Immature natural killer cell (primary cell): ENCODE measurements around the gene AIFM2. TPM values are rescaled to one million over a fixed set of nuclear protein-coding genes. Genes with fewer than 3 reads are reported as not detected.
A peak's percentile ranks its signal among the peaks of the same experiment; 100 is the strongest.
"Not testable (repeated sequence)": the region's sequence is repeated elsewhere in the genome, so short reads cannot be mapped to it uniquely, and the experiment has no call there.

Source experiments
- DNase-seq, 3 donors: peaks; one replicate each; pipeline ENCODE4 v3.0.0; 2022; ENCODE audit warnings: mixed read lengths in 1 of 3
- H3K27ac Mint-ChIP-seq, 6 donors: one replicate each; pipeline ENCODE4 v1.8.0; 2020; ENCODE audit warnings: mixed read lengths in 6 of 6, mild to moderate bottlenecking in 5 of 6, inconsistent platforms in 4 of 6, moderate library complexity in 3 of 6
- H3K27me3 Mint-ChIP-seq, 3 donors: one replicate each; pipeline ENCODE4 v1.8.0; 2020 to 2021; ENCODE audit warnings: low read depth in 3 of 3, mild to moderate bottlenecking in 3 of 3, mixed read lengths in 3 of 3, moderate library complexity in 3 of 3, inconsistent platforms in 1 of 3
- H3K36me3 Mint-ChIP-seq, 3 donors: one replicate each; pipeline ENCODE4 v1.8.0; 2020; ENCODE audit warnings: mixed read lengths in 3 of 3, inconsistent platforms in 2 of 3, mild to moderate bottlenecking in 2 of 3
- H3K4me1 Mint-ChIP-seq, 2 donors: one replicate each; pipeline ENCODE4 v1.8.0; 2020; ENCODE audit warnings: inconsistent platforms in 2 of 2, mild to moderate bottlenecking in 2 of 2, mixed read lengths in 2 of 2, moderate library complexity in 1 of 2
- H3K4me3 Mint-ChIP-seq, 5 donors: one replicate each; pipeline ENCODE4 v1.8.0; 2020; ENCODE audit warnings: mild to moderate bottlenecking in 5 of 5, mixed read lengths in 5 of 5, inconsistent platforms in 3 of 5, moderate library complexity in 3 of 5
- H3K9me3 Mint-ChIP-seq, 6 donors: one replicate each; pipeline ENCODE4 v1.8.0; 2020; ENCODE audit warnings: mild to moderate bottlenecking in 6 of 6, mixed read lengths in 6 of 6, inconsistent platforms in 4 of 6, moderate library complexity in 3 of 6
- polyA plus RNA-seq, 3 donors: library from polyadenylated mRNA; unstranded; fragments of 300-500 nt; fragmentation: Illumina TruSeq; gene quantifications; one replicate each; pipeline ENCODE4 v1.2.3, GENCODE V29; 2021

AIFM2 gene
- polyA plus RNA-seq, 3 donors from 2014 or later = 1.4 to 2.6 (median 2.1) TPM

GRCh38 chr10:70109064-70109729 lies 23.4 kb downstream of the AIFM2 start:
- no peaks in the 10 kb centered on the region for H3K27me3 Mint-ChIP-seq
- H3K36me3 Mint-ChIP-seq = peaks cover 6 to 18% (median 13%) of the 10 kb centered on the region in 3 donors
- H3K4me1 Mint-ChIP-seq = peaks cover 0 to 3% of the 10 kb centered on the region in 2 donors
- no peaks in the 10 kb centered on the region for H3K9me3 Mint-ChIP-seq
- H3K4me3 Mint-ChIP-seq = no peak overlapping the region
- DNase-seq = no peak
- H3K27ac Mint-ChIP-seq = peak overlapping the region in 1 of 6 donors; percentile 22

GRCh38 chr10:70106958-70107791 lies 25.4 kb downstream of the AIFM2 start:
- H3K27ac Mint-ChIP-seq = no peak overlapping the region
- no peaks in the 10 kb centered on the region for H3K27me3 Mint-ChIP-seq
- H3K36me3 Mint-ChIP-seq = peaks cover 0 to 4% (median 0%) of the 10 kb centered on the region in 3 donors
- H3K9me3 Mint-ChIP-seq = no peaks in the 10 kb centered on the region
- no peak overlapping the region for H3K4me3 Mint-ChIP-seq
- H3K4me1 Mint-ChIP-seq = peaks cover 0 to 3% of the 10 kb centered on the region in 2 donors
- no peak for DNase-seq

DNA sequence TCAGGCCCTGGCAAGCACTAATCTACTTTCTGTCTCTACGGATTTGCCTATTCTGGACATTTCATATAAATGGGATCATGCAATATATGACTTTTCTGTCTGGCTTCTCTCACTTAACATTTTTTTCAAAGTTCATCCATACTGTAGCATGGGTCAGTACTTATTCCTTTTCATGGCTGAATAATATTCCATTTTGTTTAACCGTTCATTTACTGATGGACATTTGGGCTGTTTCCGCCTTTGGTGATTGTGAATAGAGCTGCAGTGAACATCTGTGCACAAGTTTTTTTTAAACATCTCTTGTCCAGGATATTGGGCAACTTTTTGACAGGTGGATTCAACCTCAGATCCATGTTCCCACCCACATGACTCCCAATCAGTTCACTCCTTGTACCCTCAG lies 31.0 kb downstream of the AIFM2 start:
- Mint-ChIP-seq H3K36me3 (peaks cover 0 to 12% (median 0%) of the 10 kb centered on the region in 3 donors), H3K27me3 (peaks cover 0 to 1% (median 0%) of the 10 kb centered on the region in 3 donors), H3K4me1 (peaks cover 0 to under 1% of the 10 kb centered on the region in 2 donors), H3K27ac (no peak overlapping the region), H3K4me3 (no peak overlapping the region), H3K9me3 (no peaks in the 10 kb centered on the region)
- DNase-seq = no peak

GRCh38 chr10:70101068-70101562 lies 31.5 kb downstream of the AIFM2 start:
- not testable (repeated sequence) for DNase-seq, H3K4me1 Mint-ChIP-seq, H3K9me3 Mint-ChIP-seq, H3K4me3 Mint-ChIP-seq, H3K27me3 Mint-ChIP-seq
- H3K36me3 Mint-ChIP-seq = peaks cover 0 to 12% (median 0%) of the 10 kb centered on the region in 3 donors
- peak overlapping the region in 1 of 6 donors; percentile 1 for H3K27ac Mint-ChIP-seq

DNA sequence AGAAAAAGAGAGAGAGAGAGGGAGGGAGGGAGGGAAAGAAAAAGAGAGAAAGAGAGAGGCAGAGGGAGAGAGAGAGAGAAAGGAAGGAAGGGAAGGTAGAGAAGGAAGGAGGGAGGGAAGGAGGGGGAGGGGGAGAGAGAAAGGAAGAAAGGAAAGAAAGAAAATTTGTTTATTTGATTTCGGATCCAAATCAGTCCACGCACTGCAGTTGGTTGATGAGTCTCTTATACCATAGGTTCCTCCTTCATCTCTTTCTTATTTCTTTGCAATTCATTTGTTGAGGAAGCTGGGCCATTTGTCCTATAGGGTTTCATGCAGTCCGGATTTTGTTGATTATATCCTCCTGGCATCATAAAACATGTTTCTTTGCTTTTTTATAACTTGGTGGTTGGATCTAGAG lies 34.4 kb downstream of the AIFM2 start:
- peaks cover 0 to 12% (median 0%) of the 10 kb centered on the region in 3 donors for H3K36me3 Mint-ChIP-seq
- DNase-seq = no peak
- H3K4me3 Mint-ChIP-seq = no peak overlapping the region
- peaks cover 0 to 1% (median 0%) of the 10 kb centered on the region in 3 donors for H3K27me3 Mint-ChIP-seq
- H3K27ac Mint-ChIP-seq = no peak overlapping the region
- H3K9me3 Mint-ChIP-seq = no peaks in the 10 kb centered on the region
- H3K4me1 Mint-ChIP-seq = peaks cover 23 to 28% of the 10 kb centered on the region in 2 donors

- H3K4me1 Mint-ChIP-seq = peaks cover 31 to 36% of the 10 kb centered on the region in 2 donors
- peaks cover 0 to 1% (median under 1%) of the 10 kb centered on the region in 3 donors for H3K27me3 Mint-ChIP-seq
- no peak for DNase-seq
- H3K36me3 Mint-ChIP-seq = peaks cover 0 to 12% (median 0%) of the 10 kb centered on the region in 3 donors
- H3K27ac Mint-ChIP-seq = peak overlapping the region in 1 of 6 donors; percentile 29
- no peak overlapping the region for H3K4me3 Mint-ChIP-seq
- no peaks in the 10 kb centered on the region for H3K9me3 Mint-ChIP-seq
These were observed 35.2 kb downstream of the AIFM2 start for GRCh38 chr10:70097459-70097858.

DNA sequence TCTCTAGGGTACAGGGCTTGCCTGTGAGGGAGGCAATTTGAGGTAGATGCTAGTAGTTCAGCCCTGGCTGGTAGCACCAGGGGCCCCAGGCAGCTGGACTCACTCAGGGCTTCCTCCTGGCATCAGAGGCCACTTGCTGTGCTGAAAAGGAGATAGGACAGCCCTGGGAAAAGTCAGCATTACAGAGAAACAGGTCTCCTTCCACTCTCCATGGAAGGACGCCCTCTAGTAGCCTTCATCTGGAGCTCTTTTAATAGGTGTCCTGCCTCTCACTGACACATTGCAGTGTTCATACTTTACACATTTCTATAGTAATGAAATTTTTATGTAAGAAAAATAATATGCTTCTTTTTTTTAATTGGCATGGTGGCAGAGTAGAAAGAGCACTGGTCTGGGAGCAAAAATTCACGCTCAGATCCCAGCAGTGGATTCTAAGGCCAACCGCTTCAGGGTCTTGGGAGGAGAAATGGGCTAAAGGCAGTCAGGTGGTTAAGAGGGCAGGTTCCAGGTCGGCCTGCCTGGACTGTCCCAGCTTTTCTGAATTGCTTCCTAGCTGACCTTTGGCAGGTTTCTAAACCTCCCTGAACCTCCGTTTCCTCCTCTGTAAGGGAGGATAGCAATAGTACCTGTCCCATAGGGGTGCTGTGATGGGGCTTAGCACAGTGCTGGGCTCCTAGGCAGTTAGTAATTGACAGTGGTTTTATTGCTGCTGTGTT lies 35.8 kb downstream of the AIFM2 start:
- no peak overlapping the region for H3K4me3 Mint-ChIP-seq
- no peaks in the 10 kb centered on the region for H3K9me3 Mint-ChIP-seq
- no peak for DNase-seq
- H3K27ac Mint-ChIP-seq = peak overlapping the region in 2 of 6 donors; percentile 4 to 29
- peaks cover 0 to 11% (median 0%) of the 10 kb centered on the region in 3 donors for H3K36me3 Mint-ChIP-seq
- peaks cover 0 to 5% (median 1%) of the 10 kb centered on the region in 3 donors for H3K27me3 Mint-ChIP-seq
- peaks cover 37 to 42% of the 10 kb centered on the region in 2 donors for H3K4me1 Mint-ChIP-seq

DNA sequence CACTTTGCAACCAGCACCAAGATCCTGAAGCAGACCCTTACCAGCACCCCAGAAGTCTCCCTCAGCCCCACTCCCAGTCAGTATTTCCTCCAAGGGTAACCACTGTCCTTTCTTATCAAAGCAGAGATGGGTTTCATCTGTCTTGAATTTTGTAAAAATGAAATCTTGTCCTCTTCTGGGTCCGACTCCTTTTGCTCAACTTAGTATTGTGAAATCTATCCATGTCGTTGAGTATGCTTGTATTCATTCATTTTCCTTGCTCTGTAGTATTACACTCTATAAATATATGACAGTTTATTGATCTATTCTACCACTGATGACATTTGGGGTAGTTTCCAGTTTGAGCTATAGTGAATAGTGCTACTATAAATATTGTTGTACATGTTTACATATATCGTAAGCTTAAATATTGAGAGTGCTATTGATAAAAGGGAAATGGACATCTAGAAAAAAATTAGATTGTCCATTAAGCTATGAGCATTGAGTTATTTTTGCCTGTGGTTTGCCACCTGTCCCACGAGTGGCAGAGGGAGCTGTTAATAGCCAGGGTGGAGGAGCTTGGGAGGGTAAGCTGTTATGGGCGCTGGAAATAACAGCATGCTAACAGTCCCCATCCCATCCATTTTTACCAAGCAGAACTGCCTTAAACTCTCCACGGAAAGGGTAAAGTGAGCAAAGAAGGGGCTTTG lies 36.5 kb downstream of the AIFM2 start:
- peak overlapping the region in 2 of 6 donors; percentile 4 to 55 for H3K27ac Mint-ChIP-seq
- no peaks in the 10 kb centered on the region for H3K9me3 Mint-ChIP-seq
- H3K4me1 Mint-ChIP-seq = peaks cover 41 to 47% of the 10 kb centered on the region in 2 donors
- H3K27me3 Mint-ChIP-seq = peaks cover 0 to 6% (median 1%) of the 10 kb centered on the region in 3 donors
- DNase-seq = no peak
- peaks cover 0 to 4% (median 0%) of the 10 kb centered on the region in 3 donors for H3K36me3 Mint-ChIP-seq
- peak overlapping the region in 1 of 5 donors; percentile 13 for H3K4me3 Mint-ChIP-seq

DNA sequence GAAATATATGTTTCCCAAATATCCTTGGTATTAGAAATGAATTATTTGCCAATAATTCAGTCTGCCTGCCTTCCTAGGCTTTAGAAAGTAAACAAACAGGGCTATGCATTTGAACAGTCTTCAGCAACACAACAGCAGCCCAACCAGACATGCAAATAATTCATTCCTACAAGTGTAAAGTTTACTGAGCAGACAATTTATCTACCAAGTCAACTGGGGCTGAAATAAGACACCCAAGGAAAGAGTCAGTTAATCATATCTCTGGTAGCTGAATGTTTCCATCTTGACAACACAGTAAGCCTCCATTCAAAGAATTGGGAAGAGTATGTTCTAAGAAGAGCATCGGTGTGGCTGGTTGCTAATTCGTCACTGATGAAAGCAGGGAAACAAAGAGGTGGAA lies 38.4 kb downstream of the AIFM2 start:
- DNase-seq = no peak
- Mint-ChIP-seq H3K27ac (peak overlapping the region in 1 of 6 donors; percentile 23), H3K36me3 (no peaks in the 10 kb centered on the region), H3K4me1 (peaks cover 41 to 47% of the 10 kb centered on the region in 2 donors), H3K9me3 (no peaks in the 10 kb centered on the region), H3K4me3 (peak overlapping the region in 1 of 5 donors; percentile 18), H3K27me3 (peaks cover 1 to 6% (median 2%) of the 10 kb centered on the region in 3 donors)

DNA sequence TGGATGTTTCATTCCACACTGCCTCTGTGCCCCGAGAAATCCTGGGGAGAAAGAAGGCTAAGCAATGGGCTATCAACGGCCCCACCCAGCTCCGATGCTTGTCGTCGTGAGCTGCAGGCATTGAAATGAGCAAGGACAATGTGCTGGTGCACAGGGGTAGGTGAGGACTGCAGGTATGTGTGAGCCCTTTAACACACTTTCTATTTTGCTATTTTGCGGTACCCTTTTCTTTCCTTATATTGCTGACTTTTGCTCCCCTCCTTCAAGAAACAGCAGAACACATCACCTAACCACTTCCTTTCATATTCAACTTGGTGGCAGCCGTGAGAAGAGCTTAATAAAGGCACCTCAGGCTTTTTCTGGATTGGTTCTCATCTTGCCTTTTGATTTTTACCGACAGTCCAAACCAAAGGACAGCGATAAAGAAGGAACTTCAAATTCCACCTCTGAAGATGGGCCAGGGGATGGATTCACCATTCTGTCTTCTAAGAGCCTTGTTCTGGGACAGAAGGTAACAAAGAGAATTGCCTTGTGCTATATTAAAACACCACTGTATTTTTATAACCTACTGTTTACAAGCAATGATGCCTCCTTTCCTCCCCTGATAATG lies 39.2 kb downstream of the AIFM2 start:
- peaks cover 41 to 47% of the 10 kb centered on the region in 2 donors for H3K4me1 Mint-ChIP-seq
- peaks cover 1 to 6% (median 2%) of the 10 kb centered on the region in 3 donors for H3K27me3 Mint-ChIP-seq
- H3K27ac Mint-ChIP-seq = peak overlapping the region; percentile 26 to 88 (median 67)
- H3K36me3 Mint-ChIP-seq = no peaks in the 10 kb centered on the region
- DNase-seq = peak; percentile 24 to 47 (median 28)
- H3K4me3 Mint-ChIP-seq = peak overlapping the region; percentile 63 to 84 (median 64)
- H3K9me3 Mint-ChIP-seq = no peaks in the 10 kb centered on the region

DNA sequence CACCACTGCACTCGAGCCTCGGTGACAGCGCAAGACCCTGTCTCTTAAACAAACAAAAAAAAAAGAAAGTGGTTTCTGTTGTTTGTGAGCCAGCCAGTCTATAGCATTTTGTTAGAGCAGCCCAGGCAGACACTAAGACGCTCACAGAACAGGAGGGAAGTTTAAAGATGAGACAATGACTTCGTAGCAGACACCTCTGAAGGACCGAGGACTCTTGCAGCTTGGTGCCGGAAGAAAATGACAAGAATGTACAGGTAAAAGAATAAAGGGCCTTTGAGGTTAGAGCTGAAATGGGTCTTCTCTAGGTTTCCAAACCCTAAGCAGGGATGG lies 40.3 kb downstream of the AIFM2 start:
- no peaks in the 10 kb centered on the region for H3K9me3 Mint-ChIP-seq
- peak overlapping the region; percentile 87 to 93 (median 88) for H3K27ac Mint-ChIP-seq
- peak overlapping the region; percentile 63 to 84 (median 64) for H3K4me3 Mint-ChIP-seq
- peaks cover 41 to 47% of the 10 kb centered on the region in 2 donors for H3K4me1 Mint-ChIP-seq
- H3K27me3 Mint-ChIP-seq = peaks cover 2 to 7% (median 2%) of the 10 kb centered on the region in 3 donors
- DNase-seq = no peak
- no peaks in the 10 kb centered on the region for H3K36me3 Mint-ChIP-seq

DNA sequence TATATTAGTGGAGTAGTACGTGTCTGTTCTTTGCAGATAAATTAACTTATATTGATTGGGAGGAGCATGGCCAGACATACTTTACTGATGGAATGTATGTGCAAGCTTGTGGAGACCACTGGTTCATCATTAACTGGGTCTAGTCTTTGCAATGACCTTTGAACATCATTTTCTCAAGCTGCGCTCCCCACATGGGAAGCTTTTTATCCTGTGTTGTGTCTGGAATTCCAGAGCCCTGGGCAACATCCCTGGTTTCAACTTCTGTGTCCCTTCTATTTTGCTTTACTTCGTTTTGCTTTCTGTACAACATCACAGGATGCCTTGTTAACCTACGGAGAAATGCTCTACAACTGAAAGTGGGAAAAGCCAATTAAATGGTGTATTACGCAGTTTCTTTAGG lies 41.7 kb downstream of the AIFM2 start:
- DNase-seq = no peak
- Mint-ChIP-seq H3K36me3 (no peaks in the 10 kb centered on the region), H3K4me3 (no peak overlapping the region), H3K9me3 (no peaks in the 10 kb centered on the region), H3K4me1 (peaks cover 35 to 40% of the 10 kb centered on the region in 2 donors), H3K27ac (no peak overlapping the region), H3K27me3 (peaks cover 3 to 7% (median 4%) of the 10 kb centered on the region in 3 donors)
